HepG2 (cell line): ENCODE results near the gene CEP19.

Experiments used
- CTCF ChIP-seq: sonication (generic); formaldehyde crosslinking; IDR thresholded peaks from 2 replicates; pipeline ENCODE4 v1.5.0; 2020; ENCODE audit warnings: mild to moderate bottlenecking, missing genetic modification reagents, moderate library complexity
- GABPA ChIP-seq, 2 experiments: IDR thresholded peaks; 2 replicates each; pipeline ENCODE4 v1.6.1; 2011 to 2016; ENCODE audit warnings: low read depth in 2 of 2, low read length in 1 of 2, missing biosample characterization in 1 of 2, missing genetic modification characterization in 1 of 2
- HOXD1 ChIP-seq: sonication (generic); formaldehyde crosslinking; IDR thresholded peaks from 2 replicates; pipeline ENCODE4 v1.5.0; 2020; ENCODE audit warnings: missing genetic modification reagents
- MAZ ChIP-seq, 2 experiments: sonication (generic) in 1 of 2; formaldehyde crosslinking in 1 of 2; IDR thresholded peaks; 2 replicates each; pipeline versions ENCODE4 v1.5.0 to v1.6.1; 2012 to 2020; ENCODE audit warnings: low read depth in 2 of 2, mild to moderate bottlenecking in 2 of 2, borderline replicate concordance in 1 of 2, improper control_type of control experiment in 1 of 2, low read length in 1 of 2, missing genetic modification reagents in 1 of 2, moderate library complexity in 1 of 2
- NR1H2 ChIP-seq: sonication (generic); formaldehyde crosslinking; IDR thresholded peaks from 2 replicates; pipeline ENCODE4 v1.8.1; 2022; ENCODE audit warnings: low read depth, missing genetic modification reagents, borderline replicate concordance
- POLR2AphosphoS5 ChIP-seq: IDR thresholded peaks from 2 replicates; pipeline ENCODE4 v1.6.1; 2012; ENCODE audit warnings: low read depth, low read length
- REST ChIP-seq, 2 experiments: IDR thresholded peaks; 2 replicates each; pipeline ENCODE4 v1.6.1; 2011 to 2012; ENCODE audit warnings: low read length in 2 of 2, borderline replicate concordance in 1 of 2, low read depth in 1 of 2, mild to moderate bottlenecking in 1 of 2, moderate library complexity in 1 of 2
- TFE3 ChIP-seq: IDR thresholded peaks from 2 replicates; pipeline ENCODE4 v1.6.1; 2016
- ZBTB26 ChIP-seq: IDR thresholded peaks from 2 replicates; pipeline ENCODE4 v1.6.1; 2016; ENCODE audit warnings: missing compliant biosample characterization, missing genetic modification reagents, borderline replicate concordance
- ZNF260 ChIP-seq: sonication (generic); formaldehyde crosslinking; IDR thresholded peaks from 2 replicates; pipeline ENCODE4 v1.4.0; 2020; ENCODE audit warnings: missing genetic modification reagents, low read depth, mild to moderate bottlenecking, borderline replicate concordance
- ZNF326 ChIP-seq: sonication (generic); formaldehyde crosslinking; IDR thresholded peaks from 2 replicates; pipeline ENCODE4 v1.4.0; 2020; ENCODE audit warnings: missing genetic modification reagents, borderline replicate concordance

GRCh38 chr3:196691386-196691785, 20.7 kb downstream of the CEP19 start:
- TF ChIP-seq POLR2AphosphoS5 (no peak), NR1H2 (no peak), CTCF (CRISPR knock-in tag) (no peak), HOXD1 (CRISPR knock-in tag) (no peak), TFE3 (CRISPR knock-in tag) (no peak), ZNF260 (CRISPR knock-in tag) (no peak), GABPA (IDR thresholded peaks at IDR 0.05; ENCODE audit: low read depth, low read length) (no peak), GABPA (CRISPR knock-in tag; IDR thresholded peaks at IDR 0.05; ENCODE audit: low read depth) (no peak), ZBTB26 (CRISPR knock-in tag) (no peak), ZNF326 (CRISPR knock-in tag) (no peak), MAZ (IDR thresholded peaks at IDR 0.05; ENCODE audit: borderline replicate concordance, low read depth, low read length) (no peak), MAZ (CRISPR knock-in tag; IDR thresholded peaks at IDR 0.05; ENCODE audit: low read depth) (no peak), REST (IDR thresholded peaks at IDR 0.05; ENCODE audit: borderline replicate concordance in 1 of 2, low read depth in 1 of 2, low read length in 2 of 2) (no peak)
